ENCODE measurements around the gene MADCAM1.
A peak's percentile ranks its signal among the peaks of the same experiment; 100 is the strongest.

- TF ChIP-seq CTCF (conservative IDR thresholded peaks at IDR 0.05; ENCODE audit: low read depth, low read length), result peak; percentile 86
- no peak for TF ChIP-seq EZH2 (IDR thresholded peaks at IDR 0.05; ENCODE audit: borderline replicate concordance, low read depth, low read length, poor library complexity, severe bottlenecking)
Observed at GRCh38 chr19:480016-480855, 16.1 kb upstream of the MADCAM1 start.
